BLaER1 treated with 17β-estradiol and CSF1 and Interleukin-3, amounts not matched to agents 10 nM and 100 nM (cell line): ENCODE results near the gene C2.
A peak's percentile ranks its signal among the peaks of the same experiment; 100 is the strongest.

Experiments
- H3K27ac ChIP-seq, 11 experiments: shearing (Covaris generic); formaldehyde crosslinking; 2 replicates each; pipeline ENCODE4 v1.8.1; 2022
- H3K27me3 ChIP-seq, 11 experiments: shearing (Covaris generic); formaldehyde crosslinking; 2 replicates each; pipeline ENCODE4 v1.8.1; 2022
- H3K36me3 ChIP-seq, 11 experiments: shearing (Covaris generic); formaldehyde crosslinking; 2 replicates each; pipeline ENCODE4 v1.8.1; 2022
- H3K4me1 ChIP-seq, 10 experiments: shearing (Covaris generic); formaldehyde crosslinking; 2 replicates each; pipeline ENCODE4 v1.8.1; 2022
- H3K4me2 ChIP-seq, 11 experiments: shearing (Covaris generic); formaldehyde crosslinking; 2 replicates each; pipeline ENCODE4 v1.8.1; 2022
- H3K4me3 ChIP-seq, 10 experiments: shearing (Covaris generic); formaldehyde crosslinking; 2 replicates each; pipeline ENCODE4 v1.8.1; 2022
- H3K9ac ChIP-seq, 11 experiments: shearing (Covaris generic); formaldehyde crosslinking; 2 replicates each; pipeline ENCODE4 v1.8.1; 2022
- H3K9me3 ChIP-seq, 11 experiments: shearing (Covaris generic); formaldehyde crosslinking; replicated peaks in 1 of 11; 2 replicates each; pipeline ENCODE4 v1.8.1; 2022
- H4K20me1 ChIP-seq, 11 experiments: shearing (Covaris generic); formaldehyde crosslinking; 2 replicates each; pipeline ENCODE4 v1.8.1; 2022
- Cebpa-rat ChIP-seq, 11 experiments: shearing (Covaris generic); IDR thresholded peaks; 2 replicates each; pipeline ENCODE4 v1.8.1; 2022

The C2 gene

GRCh38 chr6:31896856-31897611, 30.5 kb upstream of the C2 start:
- Histone ChIP-seq H3K27me3 (no peaks in the 10 kb centered on the region), H3K4me2 (peak overlapping the region; percentile 80 to 98 (median 95)), H3K9me3 (no peaks in the 10 kb centered on the region), H3K9ac (peak overlapping the region; percentile 77 to 90 (median 85)), H3K36me3 (peaks cover 37 to 45% (median 43%) of the 10 kb centered on the region in 11 experiments), H3K27ac (peak overlapping the region; percentile 5 to 81 (median 76); a peak in 20 of 22 replicates), H3K4me3 (peak overlapping the region; percentile 70 to 90 (median 82)), H3K4me1 (peaks cover 48 to 66% (median 53%) of the 10 kb centered on the region in 10 experiments), H4K20me1 (peaks cover 0 to 7% (median 0%) of the 10 kb centered on the region in 11 experiments; a peak in 3 of 22 replicates)
- no peak for TF ChIP-seq Cebpa-rat (IDR thresholded peaks at IDR 0.05)

DNA sequence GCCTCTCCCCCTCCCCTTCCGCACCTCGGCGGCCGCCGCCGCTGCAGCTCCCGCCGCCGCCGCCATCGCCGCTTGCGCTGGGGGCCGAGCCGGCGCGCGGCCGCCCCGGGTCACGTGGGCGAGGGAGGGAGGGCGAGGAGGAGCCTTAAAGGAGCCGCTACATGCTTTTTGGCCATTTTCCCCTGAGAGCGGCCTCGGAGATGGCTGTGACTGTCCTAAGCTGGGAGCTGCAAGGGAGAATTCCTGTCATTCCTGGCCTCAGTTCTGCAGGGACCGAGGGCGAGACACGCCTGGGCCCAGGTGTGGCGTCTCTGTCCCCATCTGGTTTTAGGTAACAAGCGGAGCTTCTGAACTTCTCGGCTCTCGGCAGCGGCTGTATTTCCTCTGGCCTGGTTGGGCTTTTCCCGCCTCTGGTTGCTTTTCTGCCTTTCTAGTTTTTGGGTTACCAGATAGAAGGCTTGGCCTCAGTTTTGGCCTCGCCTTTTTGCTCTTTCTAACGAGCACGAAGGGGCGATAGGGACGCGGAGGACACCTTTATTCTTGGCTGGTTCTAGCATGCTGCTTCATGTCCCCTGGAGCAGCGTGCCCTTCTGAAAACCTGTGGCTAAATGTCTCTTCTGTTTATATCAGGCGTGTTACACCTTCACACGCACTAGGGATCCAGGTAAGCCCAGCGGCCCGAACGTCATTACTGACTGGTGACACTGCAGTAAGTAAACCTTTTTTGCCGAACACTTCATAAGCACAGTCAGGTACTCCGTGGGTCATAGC, 29.7 kb upstream of the C2 start, which contains the start of gene EHMT2:
EHMT2 (minus strand) TSS at position 87 of the 771 bp plus-strand sequence; CDS start at position 66, 21 bp downstream.
- Histone ChIP-seq H3K4me3 (peak within 1 kb of the TSS; percentile 70 to 90 (median 82)), H3K36me3 (peaks cover 30 to 38% (median 35%) of the 10 kb centered on the region in 11 experiments), H3K27me3 (no peaks in the 10 kb centered on the region), H3K27ac (peak within 1 kb of the TSS; percentile 9 to 81 (median 76); a peak in 21 of 22 replicates), H3K4me2 (peak within 1 kb of the TSS; percentile 80 to 98 (median 95)), H3K9ac (peak within 1 kb of the TSS; percentile 77 to 90 (median 85)), H3K9me3 (no peaks in the 10 kb centered on the region), H3K4me1 (peaks cover 50 to 68% (median 56%) of the 10 kb centered on the region in 10 experiments), H4K20me1 (peaks cover 0 to 6% (median 0%) of the 10 kb centered on the region in 11 experiments; a peak in 3 of 22 replicates)
- no peak for TF ChIP-seq Cebpa-rat (IDR thresholded peaks at IDR 0.05)

GRCh38 chr6:31898383-31899011, 29.0 kb upstream of the C2 start:
- Histone ChIP-seq H3K4me2 (peak overlapping the region; percentile 80 to 98 (median 92)), H3K36me3 (peaks cover 23 to 31% (median 28%) of the 10 kb centered on the region in 11 experiments), H3K27me3 (no peaks in the 10 kb centered on the region), H4K20me1 (peaks cover 0 to 6% (median 0%) of the 10 kb centered on the region in 11 experiments; a peak in 3 of 22 replicates), H3K9ac (peak overlapping the region; percentile 77 to 90 (median 85)), H3K27ac (peak overlapping the region; percentile 9 to 81 (median 76); a peak in 18 of 22 replicates), H3K4me3 (peak overlapping the region; percentile 70 to 90 (median 82)), H3K9me3 (no peaks in the 10 kb centered on the region), H3K4me1 (peaks cover 50 to 68% (median 56%) of the 10 kb centered on the region in 10 experiments)
- no peak for TF ChIP-seq Cebpa-rat (IDR thresholded peaks at IDR 0.05)

- Histone ChIP-seq H3K4me1 (peaks cover 51 to 65% (median 55%) of the 10 kb centered on the region in 10 experiments), H3K27me3 (no peaks in the 10 kb centered on the region), H3K36me3 (peaks cover 16 to 23% (median 21%) of the 10 kb centered on the region in 11 experiments), H3K4me3 (peak overlapping the region in 2 of 10 experiments; percentile 4 to 35; a peak in 1 of 20 replicates), H3K9me3 (no peaks in the 10 kb centered on the region), H3K27ac (no peak overlapping the region), H4K20me1 (peaks cover 0 to 6% (median 0%) of the 10 kb centered on the region in 11 experiments; a peak in 3 of 22 replicates), H3K9ac (peak overlapping the region in 3 of 11 experiments; percentile 36 to 87 (median 40); a peak in 5 of 22 replicates), H3K4me2 (peak overlapping the region; percentile 47 to 98 (median 92); a peak in 20 of 22 replicates)
- no peak for TF ChIP-seq Cebpa-rat (IDR thresholded peaks at IDR 0.05)
Observed at GRCh38 chr6:31899215-31899614, 28.3 kb upstream of the C2 start.

DNA sequence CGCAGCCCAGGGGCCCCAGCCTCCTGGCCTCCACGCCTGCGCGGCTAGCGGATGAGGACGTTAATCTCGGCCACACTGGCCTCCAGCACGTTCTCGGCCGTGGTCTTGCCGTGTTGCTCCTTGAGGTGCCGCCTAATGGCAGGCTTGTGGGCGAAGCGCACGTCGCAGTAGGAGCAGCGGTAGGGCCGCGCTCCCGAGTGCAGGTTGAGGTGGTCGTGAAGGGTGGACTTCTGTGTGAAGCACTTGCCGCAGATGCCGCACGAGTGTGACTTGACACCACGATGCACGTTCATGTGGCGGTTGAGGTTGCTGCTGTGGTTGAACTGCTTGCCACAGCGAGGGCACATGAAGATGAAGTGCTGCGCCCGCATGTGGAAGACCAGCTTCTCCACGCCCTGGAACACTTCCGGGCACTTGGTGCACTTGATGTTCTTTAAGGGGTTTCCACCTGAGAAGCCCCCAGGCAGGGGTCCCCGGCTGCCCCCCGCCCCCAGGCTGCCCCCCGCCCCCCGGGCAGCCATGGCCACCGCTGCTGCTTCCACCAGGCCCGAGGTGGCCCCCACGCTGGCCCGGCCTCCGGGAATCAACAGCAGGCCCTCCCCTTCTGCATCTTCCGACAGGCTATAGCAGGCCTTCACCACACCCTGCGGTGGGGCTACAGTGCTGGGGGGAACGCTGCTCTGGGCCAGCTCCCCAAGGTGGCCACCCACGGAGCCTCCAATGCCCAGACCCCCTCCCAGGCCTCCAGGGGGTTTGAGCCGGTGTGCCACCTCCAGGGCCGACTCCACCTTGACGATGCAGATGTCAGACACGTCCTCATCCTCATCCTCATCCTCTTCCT, 27.4 kb upstream of the C2 start:
- peak overlapping the region in 3 of 11 experiments; percentile 27 to 40 (median 36); a peak in 3 of 22 replicates for H3K9ac ChIP-seq
- no peaks in the 10 kb centered on the region for H3K9me3 ChIP-seq
- H3K27me3 ChIP-seq, result no peaks in the 10 kb centered on the region
- peaks cover 8 to 15% (median 12%) of the 10 kb centered on the region in 11 experiments for H3K36me3 ChIP-seq
- peak overlapping the region in 1 of 10 experiments; percentile 35; a peak in 1 of 20 replicates for H3K4me3 ChIP-seq
- no peak for TF ChIP-seq Cebpa-rat (IDR thresholded peaks at IDR 0.05)
- H4K20me1 ChIP-seq, result peaks cover 0 to 6% (median 0%) of the 10 kb centered on the region in 11 experiments; a peak in 3 of 22 replicates
- H3K4me1 ChIP-seq, result peaks cover 51 to 65% (median 55%) of the 10 kb centered on the region in 10 experiments
- peak overlapping the region; percentile 47 to 98 (median 90); a peak in 20 of 22 replicates for H3K4me2 ChIP-seq
- H3K27ac ChIP-seq, result no peak overlapping the region

DNA sequence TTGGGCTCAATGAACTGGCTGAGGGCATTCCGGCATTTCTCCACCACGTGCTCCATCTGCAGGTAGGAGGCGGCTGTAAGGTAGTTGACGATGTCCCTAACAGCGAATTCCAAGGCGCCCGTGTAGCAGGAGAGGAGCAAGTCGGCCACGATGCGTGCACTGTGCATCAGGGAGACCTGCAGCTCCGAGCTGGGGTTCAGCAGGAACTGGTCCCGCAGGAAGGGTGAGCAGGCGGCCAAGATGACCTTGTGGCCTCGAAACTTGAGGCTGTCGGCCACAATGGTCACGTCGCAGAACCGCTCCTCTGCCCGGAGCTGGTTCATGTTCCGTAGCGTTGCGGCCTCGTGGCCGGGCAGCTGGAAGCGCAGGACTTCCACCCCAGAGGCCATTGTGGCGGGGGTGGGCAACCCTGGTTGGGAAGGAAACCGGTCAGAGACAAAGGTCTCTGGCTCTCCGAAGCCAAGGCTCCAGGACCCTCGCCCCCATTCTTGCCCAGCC, 26.6 kb upstream of the C2 start:
- Histone ChIP-seq H3K4me3 (peak overlapping the region; percentile 63 to 77 (median 68)), H3K9ac (peak overlapping the region; percentile 74 to 91 (median 82); a peak in 21 of 22 replicates)

DNA sequence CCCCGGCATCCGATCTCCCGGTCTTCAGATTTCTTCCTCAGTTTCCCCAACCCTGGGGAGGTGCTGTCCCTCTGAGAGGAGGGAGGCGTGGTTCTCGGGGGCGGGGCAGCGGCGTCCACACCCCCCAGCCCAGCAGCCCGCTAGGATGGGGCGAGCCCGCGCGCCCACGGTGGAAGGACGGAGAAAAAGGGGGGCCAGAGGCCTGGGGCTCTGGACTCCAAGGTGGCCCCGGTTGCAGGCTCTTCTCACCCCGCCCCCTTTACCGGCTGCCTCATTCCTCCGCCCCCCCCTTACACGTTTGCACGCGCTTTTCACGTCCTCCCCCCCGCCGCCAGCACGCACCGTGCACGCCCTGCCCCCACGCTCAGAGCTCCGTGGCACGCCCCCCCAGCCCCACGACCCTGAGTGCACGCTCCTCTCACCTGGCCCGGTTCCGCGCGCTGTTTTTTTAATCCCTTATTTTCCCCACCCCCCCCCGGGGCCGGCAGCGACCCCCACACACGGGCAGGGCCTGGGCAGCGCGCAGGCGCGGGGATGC, 26.0 kb upstream of the C2 start:
- peak overlapping the region; percentile 74 to 91 (median 82) for H3K9ac ChIP-seq

More for the DNA sequence above, 26.6 kb upstream of the C2 start:
- Histone ChIP-seq H3K27me3 (no peaks in the 10 kb centered on the region), H3K4me2 (peak overlapping the region; percentile 74 to 94 (median 87)), H3K9me3 (no peaks in the 10 kb centered on the region), H3K27ac (peak overlapping the region in 9 of 11 experiments; percentile 70 to 91 (median 82); a peak in 14 of 22 replicates), H3K4me1 (peaks cover 48 to 67% (median 57%) of the 10 kb centered on the region in 10 experiments), H3K36me3 (peaks cover 0 to 6% (median 3%) of the 10 kb centered on the region in 11 experiments; a peak in 17 of 22 replicates), H4K20me1 (peaks cover 0 to 6% (median 0%) of the 10 kb centered on the region in 11 experiments; a peak in 3 of 22 replicates)
- TF ChIP-seq Cebpa-rat (IDR thresholded peaks at IDR 0.05), result no peak

More for the DNA sequence above, 26.0 kb upstream of the C2 start:
- peak overlapping the region; percentile 63 to 77 (median 68) for H3K4me3 ChIP-seq
- peak overlapping the region; percentile 74 to 94 (median 87) for H3K4me2 ChIP-seq
- H3K27me3 ChIP-seq, result no peaks in the 10 kb centered on the region
- H3K9me3 ChIP-seq, result no peaks in the 10 kb centered on the region
- no peak for TF ChIP-seq Cebpa-rat (IDR thresholded peaks at IDR 0.05)
- peaks cover 0 to under 1% (median 0%) of the 10 kb centered on the region in 11 experiments; a peak in 2 of 22 replicates for H3K36me3 ChIP-seq
- H3K27ac ChIP-seq, result peak overlapping the region; percentile 68 to 91 (median 79); a peak in 21 of 22 replicates
- H4K20me1 ChIP-seq, result peaks cover 0 to 1% (median 0%) of the 10 kb centered on the region in 11 experiments; a peak in 3 of 22 replicates
- H3K4me1 ChIP-seq, result peaks cover 43 to 67% (median 57%) of the 10 kb centered on the region in 10 experiments
